SK-N-MC (cell line): ENCODE data around the gene CMPK1.
"Not testable (repeated sequence)": the region's sequence is repeated elsewhere in the genome, so short reads cannot be mapped to it uniquely, and the experiment has no call there.

Experiments used
- DNase-seq: peaks from one replicate; pipeline ENCODE4 v3.0.0-alpha.2; 2011; ENCODE audit warnings: low read depth, low spot score
- H3K27ac ChIP-seq: fragments of 200-600 bp; sonication (generic); 2 replicates; pipeline ENCODE4 v1.5.1; 2016; ENCODE audit warnings: mixed run types
- H3K36me3 ChIP-seq: fragments of 200-600 bp; sonication (generic); 2 replicates; pipeline ENCODE4 v1.6.1; 2017; ENCODE audit warnings: antibody characterized with exemption, low read length, mixed read lengths; ENCODE audit not compliant: insufficient read depth
- H3K4me3 ChIP-seq: fragments of 200-600 bp; sonication (generic); 2 replicates; pipeline ENCODE4 v1.5.1; 2016
- H3K9ac ChIP-seq: fragments of 200-600 bp; sonication (generic); 2 replicates; pipeline ENCODE4 v1.8.0; 2017; ENCODE audit warnings: mixed run types, mixed read lengths; ENCODE audit not compliant: insufficient read length
- H3K9me3 ChIP-seq: fragments of 200-600 bp; sonication (generic); 2 replicates; pipeline ENCODE4 v1.6.1; 2017; ENCODE audit warnings: low read depth, mild to moderate bottlenecking, antibody characterized with exemption, low read length, moderate library complexity, mixed read lengths
- EZH2 ChIP-seq: fragments of 200-600 bp; sonication (generic); IDR thresholded peaks from one replicate; pipeline ENCODE4 v1.6.1; 2017; ENCODE audit warnings: antibody characterized with exemption
- FOXP2 ChIP-seq: optimal IDR thresholded peaks from 2 replicates; pipeline ENCODE3; 2011; ENCODE audit warnings: mild to moderate bottlenecking, moderate library complexity; ENCODE audit not compliant: insufficient read depth; ENCODE audit errors: extremely low read length, control extremely low read depth
- POLR2AphosphoS5 ChIP-seq: IDR thresholded peaks from 2 replicates; pipeline ENCODE4 v1.6.1; 2012; ENCODE audit warnings: mild to moderate bottlenecking, low read depth, low read length, borderline replicate concordance

Gene CMPK1

DNA sequence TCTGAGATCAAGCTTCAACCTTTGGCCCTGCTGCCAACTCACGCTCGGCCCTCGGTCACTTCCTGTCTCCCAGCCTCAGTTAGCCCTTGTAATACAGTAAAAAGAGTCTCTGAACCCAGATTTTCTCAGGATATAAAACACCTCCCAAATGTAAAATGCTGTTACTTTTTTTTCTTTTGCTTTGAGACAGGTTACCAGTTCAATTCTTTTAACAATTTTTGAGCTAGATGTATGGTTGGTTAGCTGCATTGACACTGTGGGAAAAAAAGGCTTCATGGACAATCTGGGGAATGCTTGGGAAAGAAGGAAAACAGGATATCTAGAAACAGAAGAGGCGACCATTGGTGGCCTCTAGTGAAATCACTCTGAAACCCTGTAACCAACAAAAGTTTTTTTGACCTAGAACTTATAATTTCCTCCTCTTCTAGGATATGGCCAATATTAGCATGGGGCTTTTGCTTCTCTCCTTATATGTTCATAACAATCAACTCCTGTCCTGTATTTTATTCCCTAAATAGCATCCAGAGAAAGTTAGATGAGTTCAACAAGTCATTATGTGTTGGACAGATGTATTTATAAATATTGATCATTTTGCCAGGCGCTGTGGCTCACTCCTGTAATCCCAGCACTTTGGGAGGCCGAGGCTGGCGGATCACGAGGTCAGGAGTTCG is 1.3 kb downstream of the CMPK1 start:
- H3K27ac ChIP-seq, result peak overlapping the region; percentile 89
- TF ChIP-seq EZH2 (no peak), FOXP2 (no peak), POLR2AphosphoS5 (no peak)
- H3K36me3 ChIP-seq, result peaks cover 5% of the 10 kb centered on the region; the same call in 1 of the 2 replicates
- peak overlapping the region; percentile 93 for H3K9ac ChIP-seq
- no peak for DNase-seq
- no peaks in the 10 kb centered on the region for H3K9me3 ChIP-seq
- peak overlapping the region; percentile 96 for H3K4me3 ChIP-seq

DNA sequence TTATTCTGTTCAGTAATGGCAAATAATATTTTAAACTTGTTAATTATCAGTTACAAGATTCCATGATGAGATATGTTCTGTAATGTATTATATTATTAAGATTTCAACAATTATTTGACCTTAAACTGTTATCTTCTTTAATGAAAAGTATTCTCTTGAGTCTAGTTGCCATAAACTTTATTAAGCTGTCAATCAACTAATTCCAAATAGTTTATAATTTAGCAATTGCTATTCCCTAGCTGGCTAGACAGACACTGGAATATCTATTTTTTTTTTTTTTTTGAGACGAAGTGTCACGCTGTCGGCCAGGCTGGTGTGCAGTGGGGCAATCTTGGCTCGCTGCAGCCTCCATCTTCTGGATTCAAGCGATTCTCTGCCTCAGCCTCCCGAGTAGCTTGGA is 3.8 kb downstream of the CMPK1 start:
- no peak overlapping the region for H3K4me3 ChIP-seq
- H3K9me3 ChIP-seq, result no peaks in the 10 kb centered on the region
- DNase-seq, result no peak
- peaks cover 5% of the 10 kb centered on the region; the same call in 1 of the 2 replicates for H3K36me3 ChIP-seq
- no peak overlapping the region for H3K27ac ChIP-seq
- H3K9ac ChIP-seq, result no peak overlapping the region
- no peak for TF ChIP-seq EZH2
- no peak for TF ChIP-seq POLR2AphosphoS5

DNA sequence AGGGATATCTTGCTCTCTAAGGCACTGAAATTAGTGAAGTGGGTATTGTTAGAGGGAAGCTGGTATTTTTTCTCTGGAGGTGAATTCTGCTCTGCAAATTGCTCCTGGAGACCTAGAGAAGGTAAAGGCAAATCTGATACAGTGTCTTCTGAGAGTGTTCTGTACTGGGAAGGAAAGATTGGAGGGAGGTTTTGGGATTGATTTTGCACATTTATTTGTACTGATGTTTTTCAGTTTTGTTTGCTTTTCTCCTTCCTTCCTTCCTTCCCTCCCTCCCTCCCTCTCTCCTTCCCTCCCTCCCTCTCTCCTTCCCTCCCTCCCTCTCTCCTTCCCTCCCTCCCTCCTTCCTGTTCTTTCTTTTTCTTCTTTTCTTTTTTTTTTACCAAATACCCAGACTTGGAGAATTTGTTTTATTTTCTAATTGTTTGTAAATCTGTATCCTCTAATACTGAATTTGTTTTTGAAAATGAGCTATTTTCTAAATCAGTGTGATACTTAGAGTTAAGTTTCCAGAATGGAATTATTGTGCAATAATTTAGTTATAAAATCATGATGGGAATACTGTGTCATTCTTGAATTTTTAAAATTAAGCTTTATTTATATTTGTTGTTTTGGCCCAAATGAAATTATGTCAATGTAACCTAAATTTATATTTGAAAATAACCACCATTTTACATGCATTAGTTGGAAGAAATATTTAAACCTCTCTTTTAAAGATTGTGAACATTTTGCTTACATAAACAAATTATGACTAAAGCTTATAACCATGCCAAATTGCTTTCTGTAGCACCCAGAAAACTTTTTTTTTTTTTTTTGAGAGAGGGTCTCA is 4.9 kb downstream of the CMPK1 start:
- Histone ChIP-seq H3K27ac (peak overlapping the region; percentile 85), H3K4me3 (0 out of 2 replicates have a peak overlapping the region, but pooled peaks have one; percentile 4), H3K9me3 (no peaks in the 10 kb centered on the region), H3K9ac (peak overlapping the region; percentile 37), H3K36me3 (peaks cover 5% of the 10 kb centered on the region; the same call in 1 of the 2 replicates)
- TF ChIP-seq FOXP2, result no peak
- TF ChIP-seq EZH2, result no peak
- no peak for TF ChIP-seq POLR2AphosphoS5
- DNase-seq, result no peak

DNA sequence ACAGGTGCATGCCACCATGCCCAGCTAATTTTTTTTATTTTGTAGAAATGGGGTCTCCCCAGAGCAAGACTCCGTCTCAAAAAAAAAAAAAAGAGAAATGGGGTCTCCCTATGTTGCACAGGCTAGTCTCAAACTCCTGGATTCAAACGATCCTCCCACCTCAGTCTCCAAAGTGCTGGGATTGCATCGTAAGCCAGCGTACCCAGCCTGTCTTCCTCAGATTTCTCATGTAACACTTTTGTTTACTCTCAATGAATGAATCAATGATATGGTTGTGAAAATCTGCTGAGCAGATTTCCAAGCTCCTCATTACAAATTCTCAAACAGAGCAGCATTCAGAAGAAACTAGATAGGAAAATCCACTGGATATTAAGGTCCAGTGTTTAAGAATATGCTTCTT is 6.6 kb downstream of the CMPK1 start:
- DNase-seq, result no peak
- TF ChIP-seq EZH2 (no peak), POLR2AphosphoS5 (no peak), FOXP2 (no peak)

DNA sequence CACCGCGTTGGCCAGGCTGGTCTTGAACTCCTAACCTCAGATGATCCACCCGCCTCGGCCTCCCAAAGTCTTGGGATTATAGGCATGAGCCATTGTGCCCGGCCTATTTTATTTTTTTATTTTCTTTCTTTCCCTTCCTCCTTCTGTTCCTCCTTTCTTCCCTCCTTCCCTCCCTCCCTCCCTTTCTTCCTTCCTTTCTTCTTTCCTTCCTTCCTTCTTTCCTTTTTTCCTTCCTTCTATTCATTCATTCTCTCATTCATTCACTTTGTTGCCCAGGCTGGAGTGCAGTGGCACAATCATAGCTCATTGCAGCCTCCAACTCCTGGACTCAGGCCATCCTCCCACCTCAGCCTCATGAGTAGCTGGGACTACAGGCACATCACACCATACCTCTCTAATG is 13.4 kb downstream of the CMPK1 start:
- DNase-seq, H3K9ac ChIP-seq, H3K36me3 ChIP-seq, H3K27ac ChIP-seq, H3K4me3 ChIP-seq, H3K9me3 ChIP-seq: not testable (repeated sequence)

More for the DNA sequence above, 6.6 kb downstream of the CMPK1 start:
- no peak overlapping the region for H3K9ac ChIP-seq
- no peaks in the 10 kb centered on the region for H3K9me3 ChIP-seq
- no peak overlapping the region for H3K4me3 ChIP-seq
- no peak overlapping the region for H3K27ac ChIP-seq
- H3K36me3 ChIP-seq, result peaks cover 5% of the 10 kb centered on the region; the same call in 1 of the 2 replicates

DNA sequence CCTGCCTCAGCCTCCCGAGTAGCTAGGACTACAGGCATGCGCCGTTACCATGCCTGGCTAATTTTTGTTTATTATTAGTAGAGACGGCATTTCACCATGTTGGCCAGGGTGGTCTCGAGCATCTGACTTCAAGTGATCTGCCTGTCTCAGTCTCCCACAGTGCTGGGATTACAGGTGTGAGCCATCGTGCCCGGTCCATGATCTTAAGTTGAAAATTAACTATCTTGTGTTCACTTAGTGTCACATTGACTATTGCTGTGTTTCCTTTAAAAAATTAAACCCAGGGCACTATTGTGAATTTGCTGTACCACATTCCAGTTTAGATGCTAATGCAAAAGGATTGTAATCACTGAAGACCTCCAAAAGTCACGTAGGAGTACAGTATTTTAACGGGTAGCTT is 14.1 kb downstream of the CMPK1 start:
- TF ChIP-seq FOXP2 (no peak), POLR2AphosphoS5 (no peak), EZH2 (no peak)
- no peak overlapping the region for H3K27ac ChIP-seq
- H3K9ac ChIP-seq, result no peak overlapping the region
- no peaks in the 10 kb centered on the region for H3K9me3 ChIP-seq
- H3K4me3 ChIP-seq, result no peak overlapping the region
- no peak for DNase-seq
- no peaks in the 10 kb centered on the region for H3K36me3 ChIP-seq

DNA sequence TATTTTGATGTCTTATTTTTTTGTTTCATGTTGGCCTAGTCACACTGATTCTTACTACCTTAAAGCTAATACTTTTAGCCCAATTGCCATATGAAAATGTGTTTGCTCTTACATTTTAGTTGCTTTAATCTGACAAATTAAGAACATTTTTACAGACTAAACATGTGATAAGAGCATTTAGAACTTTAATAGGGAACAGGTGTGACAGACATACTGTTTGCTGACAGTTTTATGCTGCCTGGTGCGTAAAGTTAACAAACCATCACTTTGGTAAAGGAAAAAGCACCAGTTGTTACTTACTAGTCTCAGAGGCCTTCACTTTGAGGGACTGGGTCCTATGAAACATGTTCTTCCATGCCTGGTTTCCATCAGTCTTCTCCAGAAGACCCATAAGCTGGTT is 14.7 kb downstream of the CMPK1 start:
- Histone ChIP-seq H3K4me3 (no peak overlapping the region), H3K27ac (no peak overlapping the region), H3K9me3 (no peaks in the 10 kb centered on the region), H3K9ac (no peak overlapping the region), H3K36me3 (no peaks in the 10 kb centered on the region)
- no peak for DNase-seq
- no peak for TF ChIP-seq EZH2
- TF ChIP-seq POLR2AphosphoS5, result no peak
- no peak for TF ChIP-seq FOXP2

DNA sequence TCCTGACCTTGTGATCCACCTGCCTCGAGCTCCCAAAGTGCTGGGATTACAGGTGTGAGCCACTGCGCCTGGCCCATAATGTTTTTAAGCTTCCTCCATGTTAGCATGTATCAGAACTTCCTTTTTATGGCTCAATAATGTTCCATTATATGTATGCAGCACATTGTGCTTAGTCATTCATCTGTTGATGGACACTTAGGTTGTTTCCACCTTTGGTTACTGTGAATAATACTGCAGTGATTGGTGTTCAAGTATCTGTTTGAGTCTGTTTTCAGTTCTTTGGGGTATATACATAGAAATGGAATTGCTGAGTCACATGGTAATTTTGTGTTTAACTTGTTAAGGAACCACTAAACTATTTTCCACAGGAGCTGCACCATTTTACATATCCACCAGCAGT is 17.7 kb downstream of the CMPK1 start:
- no peak overlapping the region for H3K27ac ChIP-seq
- no peaks in the 10 kb centered on the region for H3K36me3 ChIP-seq
- no peak for DNase-seq
- H3K9ac ChIP-seq, result no peak overlapping the region
- TF ChIP-seq FOXP2, result no peak
- TF ChIP-seq POLR2AphosphoS5, result no peak
- TF ChIP-seq EZH2, result no peak
- no peaks in the 10 kb centered on the region for H3K9me3 ChIP-seq
- no peak overlapping the region for H3K4me3 ChIP-seq

DNA sequence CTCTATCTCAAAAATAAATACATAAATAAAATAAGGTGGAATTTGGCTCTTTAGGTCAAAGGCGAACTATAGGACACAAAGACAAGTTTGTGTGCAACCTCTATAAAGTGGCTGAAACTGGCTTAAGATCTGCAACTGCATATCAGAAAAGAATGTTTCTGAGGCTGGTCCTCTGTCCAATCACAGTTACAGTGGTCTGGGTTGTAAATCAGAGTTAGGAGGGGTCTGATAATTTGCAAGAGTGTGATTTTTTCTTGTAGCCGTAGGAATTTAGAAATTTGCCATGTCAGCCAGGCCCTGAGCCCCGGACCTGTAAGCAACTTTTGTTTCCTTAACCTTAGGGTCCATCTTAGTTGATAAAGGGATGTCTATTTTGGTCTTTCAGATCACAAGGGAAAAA is 27.8 kb downstream of the CMPK1 start:
- DNase-seq, result no peak
- Histone ChIP-seq H3K9ac (no peak overlapping the region), H3K4me3 (no peak overlapping the region), H3K36me3 (no peaks in the 10 kb centered on the region), H3K9me3 (no peaks in the 10 kb centered on the region), H3K27ac (no peak overlapping the region)
- TF ChIP-seq EZH2, result no peak
- TF ChIP-seq FOXP2, result no peak
- TF ChIP-seq POLR2AphosphoS5, result no peak
